Keratinocyte (primary cell): ENCODE results near the gene STK32B. TPM values are rescaled to one million over a fixed set of nuclear protein-coding genes. Genes with fewer than 3 reads are reported as not detected.

Source experiments
- DNase-seq: peaks from one replicate; pipeline ENCODE4 v3.0.0-alpha.2; 2011; ENCODE audit warnings: low read depth, missing footprints, low spot score
- FAIRE-seq: peaks from 2 replicates; lab custom pipeline; 2011; peaks lifted over from hg19 to GRCh38; lab: Jason Lieb, UNC
- H2AFZ ChIP-seq: 2 replicates; pipeline ENCODE4 v1.6.0; 2012; ENCODE audit warnings: low read length, control low read depth, inconsistent platforms; ENCODE audit not compliant: control insufficient read depth
- H3K27ac ChIP-seq: 2 replicates; pipeline ENCODE4 v1.5.1; 2011; ENCODE audit warnings: low read length; ENCODE audit not compliant: control insufficient read depth, insufficient read depth
- H3K27me3 ChIP-seq: 3 replicates; pipeline ENCODE4 v1.6.0; 2011; ENCODE audit warnings: low read length; ENCODE audit not compliant: control insufficient read depth, insufficient read depth; ENCODE audit errors: extremely low read depth
- H3K36me3 ChIP-seq, 2 experiments: 2 replicates in 1 of 2; 3 replicates in 1 of 2; pipeline ENCODE4 v1.5.1; 2011; ENCODE audit warnings: low read length in 2 of 2, mild to moderate bottlenecking in 1 of 2; ENCODE audit not compliant: control insufficient read depth in 2 of 2, insufficient read depth in 2 of 2; ENCODE audit errors: extremely low read depth in 1 of 2
- H3K4me1 ChIP-seq: 3 replicates; pipeline ENCODE4 v1.5.1; 2011; ENCODE audit warnings: low read length; ENCODE audit not compliant: control insufficient read depth, insufficient read depth; ENCODE audit errors: extremely low read depth
- H3K4me2 ChIP-seq: 3 replicates; pipeline ENCODE4 v1.6.0; 2011; ENCODE audit warnings: low read depth, low read length; ENCODE audit not compliant: control insufficient read depth, insufficient read depth; ENCODE audit errors: extremely low read depth
- H3K4me3 ChIP-seq, 3 experiments: fragments of 200-600 bp in 1 of 3; sonication (generic) in 1 of 3; 2 replicates in 2 of 3; 3 replicates in 1 of 3; pipeline ENCODE4 v1.5.1; 2011 to 2016; ENCODE audit warnings: low read length in 3 of 3, mild to moderate bottlenecking in 3 of 3, control low read depth in 2 of 3, inconsistent platforms in 1 of 3, low read depth in 1 of 3, mixed read lengths in 1 of 3, mixed run types in 1 of 3, moderate library complexity in 1 of 3; ENCODE audit not compliant: control insufficient read depth in 2 of 3, insufficient read depth in 2 of 3; ENCODE audit errors: extremely low read depth in 1 of 3
- H3K79me2 ChIP-seq: 2 replicates; pipeline ENCODE4 v1.6.0; 2012; ENCODE audit warnings: low read length; ENCODE audit not compliant: control insufficient read depth, insufficient read depth
- H3K9ac ChIP-seq: 3 replicates; pipeline ENCODE4 v1.6.0; 2011; ENCODE audit warnings: low read length; ENCODE audit not compliant: control insufficient read depth, insufficient read depth; ENCODE audit errors: extremely low read depth
- H3K9me1 ChIP-seq: 3 replicates; pipeline ENCODE4 v1.6.0; 2011; ENCODE audit warnings: low read length; ENCODE audit not compliant: control insufficient read depth, insufficient read depth; ENCODE audit errors: extremely low read depth
- H3K9me3 ChIP-seq: 2 replicates; pipeline ENCODE4 v1.5.1; 2012; ENCODE audit warnings: low read depth, low read length; ENCODE audit not compliant: control insufficient read depth
- H4K20me1 ChIP-seq: 3 replicates; pipeline ENCODE4 v1.6.0; 2011; ENCODE audit warnings: low read length; ENCODE audit not compliant: control insufficient read depth, insufficient read depth; ENCODE audit errors: extremely low read depth
- CTCF ChIP-seq, 3 experiments: IDR thresholded peaks in 1 of 3; conservative IDR thresholded peaks in 1 of 3; optimal IDR thresholded peaks in 1 of 3; 2 replicates in 2 of 3; 3 replicates in 1 of 3; pipeline versions ENCODE3 to v1.5.1; 2011; ENCODE audit warnings: low read length in 3 of 3, mild to moderate bottlenecking in 3 of 3, moderate library complexity in 2 of 3, control low read depth in 1 of 3, inconsistent platforms in 1 of 3; ENCODE audit not compliant: insufficient read depth in 2 of 3; ENCODE audit errors: extremely low read depth in 1 of 3
- EZH2 ChIP-seq: IDR thresholded peaks from one replicate; pipeline ENCODE4 v1.6.1; 2012; ENCODE audit warnings: inconsistent platforms, mild to moderate bottlenecking, low read length, moderate library complexity
- dilution Hi-C: fragments of 300-500 bp; cut with MboI; formaldehyde crosslinking; loops from one replicate; pipeline ENCODE4 v1.7.0; 2020; ENCODE audit warnings: low sequenced_read_pairs; ENCODE audit not compliant: extremely low pct_ligation_motif_present
- polyA plus RNA-seq, 5 experiments: library from polyadenylated mRNA; depleted of rRNA in 3 of 5; stranded (reverse) in 3 of 5; stranded (forward) in 1 of 5; unstranded in 1 of 5; fragments of >200 nt; gene quantifications; 1 replicate in 1 of 5; 2 replicates in 3 of 5; 3 replicates in 1 of 5; pipeline versions ENCODE4 v1.2.1 to v1.2.3, GENCODE V29; 2011 to 2012; ENCODE audit warnings: missing spikeins in 2 of 5, low read depth in 1 of 5, low replicate concordance in 1 of 5

Gene STK32B
- polyA plus RNA-seq, 1 donor (not counting 4 experiments of a cell fraction or from before 2014, with no cell fraction given), result 3.4 TPM

DNA sequence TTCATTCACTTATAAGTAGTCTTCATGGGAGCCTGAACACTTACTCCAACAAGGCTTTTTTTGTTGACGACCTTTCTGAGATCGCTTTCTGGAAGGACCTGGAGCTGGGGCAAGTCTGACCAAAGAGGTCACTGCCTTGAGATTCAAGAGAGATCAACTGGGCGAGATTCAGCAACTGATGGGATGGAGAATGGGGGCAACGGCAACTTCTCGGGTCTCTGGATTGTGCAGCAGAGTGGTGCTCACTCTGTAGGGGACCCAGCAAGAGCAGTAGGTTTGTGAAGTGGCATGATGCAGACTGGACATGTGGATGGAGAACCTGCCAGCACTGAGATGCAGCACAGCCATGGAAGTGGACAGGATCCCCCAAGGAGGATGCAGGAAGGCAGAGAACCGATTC lies 369.0 kb downstream of the STK32B start:
- no peak for FAIRE-seq
- Histone ChIP-seq H3K79me2 (no peaks in the 10 kb centered on the region), H3K9me1 (no peaks in the 10 kb centered on the region), H3K4me3 (no peak overlapping the region), H3K4me2 (no peak overlapping the region), H3K27ac (no peak overlapping the region), H3K4me1 (no peaks in the 10 kb centered on the region), H2AFZ (no peak overlapping the region), H3K9ac (no peak overlapping the region), H3K36me3 (no peaks in the 10 kb centered on the region), H4K20me1 (no peaks in the 10 kb centered on the region), H3K9me3 (peaks cover 3% of the 10 kb centered on the region), H3K27me3 (no peaks in the 10 kb centered on the region)
- DNase-seq, result no peak
- TF ChIP-seq EZH2, result no peak
- TF ChIP-seq CTCF (optimal IDR thresholded peaks at IDR 0.05 in 1 of 3, IDR thresholded peaks at IDR 0.05 in 1 of 3, conservative IDR thresholded peaks at IDR 0.05 in 1 of 3; ENCODE audit: extremely low read depth in 1 of 3, insufficient read depth in 2 of 3, low read length in 3 of 3), result no peak
- dilution Hi-C loops, result no loop called here

- Histone ChIP-seq H3K36me3 (no peaks in the 10 kb centered on the region), H3K4me1 (no peaks in the 10 kb centered on the region), H3K79me2 (no peaks in the 10 kb centered on the region), H2AFZ (no peak overlapping the region), H3K9me3 (peaks cover 3% of the 10 kb centered on the region), H3K4me2 (no peak overlapping the region), H3K9ac (no peak overlapping the region), H3K27ac (no peak overlapping the region), H4K20me1 (no peaks in the 10 kb centered on the region), H3K4me3 (no peak overlapping the region), H3K9me1 (no peaks in the 10 kb centered on the region), H3K27me3 (no peaks in the 10 kb centered on the region)
- dilution Hi-C loops, result no loop called here
- DNase-seq (no peak), FAIRE-seq (no peak)
- TF ChIP-seq EZH2, result no peak
- TF ChIP-seq CTCF (optimal IDR thresholded peaks at IDR 0.05 in 1 of 3, IDR thresholded peaks at IDR 0.05 in 1 of 3, conservative IDR thresholded peaks at IDR 0.05 in 1 of 3; ENCODE audit: extremely low read depth in 1 of 3, insufficient read depth in 2 of 3, low read length in 3 of 3), result no peak
Measured at GRCh38 chr4:5421416-5421815, 370.1 kb downstream of the STK32B start.
